ENCODE measurements around the gene GALNT14. TPM values are rescaled to one million over a fixed set of nuclear protein-coding genes. Genes with fewer than 3 reads are reported as not detected.

GALNT14 gene
- total RNA-seq, 1 donor from 2014 or later = 1.7 TPM

DNA sequence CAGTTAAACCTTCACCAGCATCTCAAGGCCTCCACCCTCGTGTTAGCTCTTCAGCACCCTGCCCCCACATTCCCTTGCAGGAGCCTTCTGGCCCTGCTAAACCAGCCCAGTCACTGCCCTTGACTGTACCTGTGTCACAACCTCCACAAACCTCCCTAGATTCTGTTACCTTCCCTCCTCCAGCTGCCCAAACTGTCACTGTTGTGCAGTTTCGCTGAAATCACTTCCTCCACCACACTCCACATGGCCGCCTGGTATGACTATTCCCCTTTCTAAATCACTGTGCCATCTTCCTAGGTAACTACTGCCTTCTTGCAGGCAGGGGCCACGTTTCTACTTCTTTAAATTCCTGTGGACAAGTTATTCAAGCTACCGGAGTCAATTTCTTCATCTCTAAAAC is 160.2 kb downstream of the GALNT14 start:
- Histone ChIP-seq H3K9me3 (no peaks in the 10 kb centered on the region), H3K36me3 (no peaks in the 10 kb centered on the region), H3K4me3 (no peak overlapping the region), H3K27ac (no peak overlapping the region), H3K27me3 (no peaks in the 10 kb centered on the region), H3K4me1 (peaks cover 6% of the 10 kb centered on the region)
- TF ChIP-seq POLR2A (IDR thresholded peaks at IDR 0.05) (no peak), POLR2AphosphoS5 (IDR thresholded peaks at IDR 0.05; ENCODE audit: insufficient read depth in 1 of 2, low read depth in 1 of 2) (no peak)
- TF ChIP-seq, protein P1, sequence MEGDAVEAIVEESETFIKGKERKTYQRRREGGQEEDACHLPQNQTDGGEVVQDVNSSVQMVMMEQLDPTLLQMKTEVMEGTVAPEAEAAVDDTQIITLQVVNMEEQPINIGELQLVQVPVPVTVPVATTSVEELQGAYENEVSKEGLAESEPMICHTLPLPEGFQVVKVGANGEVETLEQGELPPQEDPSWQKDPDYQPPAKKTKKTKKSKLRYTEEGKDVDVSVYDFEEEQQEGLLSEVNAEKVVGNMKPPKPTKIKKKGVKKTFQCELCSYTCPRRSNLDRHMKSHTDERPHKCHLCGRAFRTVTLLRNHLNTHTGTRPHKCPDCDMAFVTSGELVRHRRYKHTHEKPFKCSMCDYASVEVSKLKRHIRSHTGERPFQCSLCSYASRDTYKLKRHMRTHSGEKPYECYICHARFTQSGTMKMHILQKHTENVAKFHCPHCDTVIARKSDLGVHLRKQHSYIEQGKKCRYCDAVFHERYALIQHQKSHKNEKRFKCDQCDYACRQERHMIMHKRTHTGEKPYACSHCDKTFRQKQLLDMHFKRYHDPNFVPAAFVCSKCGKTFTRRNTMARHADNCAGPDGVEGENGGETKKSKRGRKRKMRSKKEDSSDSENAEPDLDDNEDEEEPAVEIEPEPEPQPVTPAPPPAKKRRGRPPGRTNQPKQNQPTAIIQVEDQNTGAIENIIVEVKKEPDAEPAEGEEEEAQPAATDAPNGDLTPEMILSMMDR (IDR thresholded peaks at IDR 0.05) = no peak
- DNase-seq (ENCODE audit: extremely low spot score in 2 of 2) = no peak
- intact Hi-C loops (cut with DNase I) = no loop called here

DNA sequence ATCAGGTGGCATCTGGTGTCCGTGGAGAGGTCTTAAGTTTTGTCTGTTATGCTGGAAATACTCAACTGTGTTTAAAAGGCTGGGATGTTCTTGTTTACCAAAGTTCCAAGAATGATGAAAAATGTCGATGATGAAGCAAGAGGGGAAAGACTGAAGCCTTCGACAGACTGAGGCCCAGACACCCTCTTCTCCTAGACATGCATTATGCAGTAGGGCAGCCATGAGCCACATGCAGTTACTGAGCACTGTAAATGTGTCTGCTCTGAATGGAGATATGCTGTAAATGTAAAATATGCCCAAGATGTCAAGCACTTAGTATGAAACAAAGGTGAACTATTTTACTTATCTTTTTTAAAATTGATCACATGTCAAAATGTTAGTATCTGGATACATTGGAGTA is 163.1 kb downstream of the GALNT14 start:
- no peak for DNase-seq (ENCODE audit: extremely low spot score in 2 of 2)
- no peak overlapping the region for H3K4me3 ChIP-seq
- H3K36me3 ChIP-seq = no peaks in the 10 kb centered on the region
- no peaks in the 10 kb centered on the region for H3K27me3 ChIP-seq
- no peaks in the 10 kb centered on the region for H3K9me3 ChIP-seq
- intact Hi-C loops (cut with DNase I) = no loop called here
- TF ChIP-seq POLR2AphosphoS5 (IDR thresholded peaks at IDR 0.05; ENCODE audit: insufficient read depth in 1 of 2, low read depth in 1 of 2) (no peak), POLR2A (IDR thresholded peaks at IDR 0.05) (no peak)
- TF ChIP-seq, protein P1 (IDR thresholded peaks at IDR 0.05) = no peak
- no peaks in the 10 kb centered on the region for H3K4me1 ChIP-seq
- H3K27ac ChIP-seq = no peak overlapping the region

DNA sequence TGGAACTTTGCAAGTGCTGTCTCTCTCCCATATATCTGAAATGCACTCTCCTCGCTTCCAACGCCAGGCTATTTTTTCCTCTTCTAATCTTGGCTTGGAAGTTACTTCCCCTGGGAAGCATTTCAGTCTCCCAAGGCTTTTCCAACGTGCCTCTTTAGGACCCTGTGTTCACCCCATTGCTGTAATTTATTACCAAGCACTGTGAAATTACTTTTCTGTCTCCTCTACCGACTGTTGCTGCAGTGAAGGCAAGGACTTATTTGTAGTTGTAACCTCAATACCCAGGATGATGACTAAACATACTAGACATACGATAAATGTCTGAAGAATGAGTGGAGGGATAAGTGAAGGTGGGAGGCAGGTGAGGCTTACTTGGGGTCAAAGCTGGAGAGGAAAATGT is 163.7 kb downstream of the GALNT14 start:
- DNase-seq (ENCODE audit: extremely low spot score in 2 of 2) = no peak
- no peaks in the 10 kb centered on the region for H3K9me3 ChIP-seq
- TF ChIP-seq POLR2AphosphoS5 (IDR thresholded peaks at IDR 0.05; ENCODE audit: insufficient read depth in 1 of 2, low read depth in 1 of 2) = no peak
- no peak for TF ChIP-seq POLR2A (IDR thresholded peaks at IDR 0.05)

DNA sequence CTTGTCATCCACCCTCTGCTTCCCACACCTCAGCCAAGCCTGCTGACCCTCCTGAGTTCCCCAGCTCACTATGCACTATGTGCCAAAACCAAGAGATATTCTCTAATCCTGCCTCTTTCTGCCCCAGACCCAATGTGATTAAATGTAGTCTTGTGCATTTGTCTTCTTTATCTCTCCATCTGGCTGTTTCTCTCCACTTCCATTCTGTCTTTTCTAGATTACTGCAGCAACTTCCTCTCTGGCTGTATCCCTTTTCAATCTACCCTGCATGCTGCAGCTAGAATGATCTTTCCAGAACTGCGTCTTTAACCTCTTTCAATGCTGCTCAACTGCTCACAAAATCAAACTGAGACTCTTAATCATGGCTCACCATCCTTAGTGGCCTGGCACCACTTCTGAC is 164.1 kb downstream of the GALNT14 start:
- Histone ChIP-seq H3K27ac (no peak overlapping the region), H3K27me3 (no peaks in the 10 kb centered on the region), H3K36me3 (no peaks in the 10 kb centered on the region), H3K4me3 (no peak overlapping the region), H3K9me3 (no peaks in the 10 kb centered on the region), H3K4me1 (no peaks in the 10 kb centered on the region)
- TF ChIP-seq POLR2A (IDR thresholded peaks at IDR 0.05) = no peak
- DNase-seq (ENCODE audit: extremely low spot score in 2 of 2) = no peak
- intact Hi-C loops (cut with DNase I) = no loop called here

More for the DNA sequence above, 163.7 kb downstream of the GALNT14 start:
- H3K4me1 ChIP-seq = no peaks in the 10 kb centered on the region
- no peak overlapping the region for H3K27ac ChIP-seq
- intact Hi-C loops (cut with DNase I) = no loop called here
- H3K27me3 ChIP-seq = no peaks in the 10 kb centered on the region
- H3K4me3 ChIP-seq = no peak overlapping the region
- H3K36me3 ChIP-seq = no peaks in the 10 kb centered on the region

DNA sequence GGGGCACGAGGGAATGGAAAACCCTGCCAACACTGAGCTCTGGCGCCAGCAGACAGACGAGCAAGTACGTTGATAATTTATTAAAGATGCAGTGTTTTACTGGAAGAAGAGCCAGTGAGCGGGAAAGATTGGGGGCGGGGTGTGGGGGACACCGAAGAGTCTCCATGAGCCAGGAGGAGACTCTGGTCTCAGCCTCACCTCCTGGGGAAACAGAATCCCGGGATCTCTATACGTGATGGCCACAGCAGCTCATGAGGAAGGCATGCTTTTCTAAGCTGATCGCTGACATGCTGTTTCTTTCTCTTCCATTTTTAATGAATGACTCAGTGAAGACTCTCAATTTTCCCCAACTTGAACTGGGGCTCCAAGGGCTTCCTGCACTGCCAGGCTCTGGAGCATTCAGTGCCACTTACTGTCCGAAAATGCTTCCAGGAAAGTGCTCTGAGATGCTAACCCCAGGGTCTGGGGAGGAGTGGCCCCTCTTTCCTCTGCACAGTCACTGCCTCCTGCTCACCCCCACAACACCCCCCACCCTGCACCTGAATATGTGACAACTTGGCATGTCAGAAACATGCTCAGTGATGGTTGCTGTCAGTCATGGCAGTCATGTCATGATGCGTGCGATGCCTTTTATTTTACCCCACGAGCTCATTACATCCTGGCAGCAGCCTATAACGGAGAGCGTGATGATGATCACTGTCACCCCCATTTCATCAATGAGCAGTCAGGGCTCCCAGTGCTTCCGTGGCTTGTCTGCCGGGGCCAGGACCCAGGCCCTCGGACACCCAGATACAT is 166.8 kb downstream of the GALNT14 start:
- H3K36me3 ChIP-seq = no peaks in the 10 kb centered on the region
- H3K27me3 ChIP-seq = no peaks in the 10 kb centered on the region
- no peak overlapping the region for H3K27ac ChIP-seq
- no peak overlapping the region for H3K4me3 ChIP-seq
- H3K4me1 ChIP-seq = no peaks in the 10 kb centered on the region
- TF ChIP-seq, protein P1 (IDR thresholded peaks at IDR 0.05) = no peak
- TF ChIP-seq POLR2A (IDR thresholded peaks at IDR 0.05) (no peak), POLR2AphosphoS5 (IDR thresholded peaks at IDR 0.05; ENCODE audit: insufficient read depth in 1 of 2, low read depth in 1 of 2) (no peak)
- no peak for DNase-seq (ENCODE audit: extremely low spot score in 2 of 2)
- H3K9me3 ChIP-seq = no peaks in the 10 kb centered on the region
- intact Hi-C loops (cut with DNase I) = no loop called here

DNA sequence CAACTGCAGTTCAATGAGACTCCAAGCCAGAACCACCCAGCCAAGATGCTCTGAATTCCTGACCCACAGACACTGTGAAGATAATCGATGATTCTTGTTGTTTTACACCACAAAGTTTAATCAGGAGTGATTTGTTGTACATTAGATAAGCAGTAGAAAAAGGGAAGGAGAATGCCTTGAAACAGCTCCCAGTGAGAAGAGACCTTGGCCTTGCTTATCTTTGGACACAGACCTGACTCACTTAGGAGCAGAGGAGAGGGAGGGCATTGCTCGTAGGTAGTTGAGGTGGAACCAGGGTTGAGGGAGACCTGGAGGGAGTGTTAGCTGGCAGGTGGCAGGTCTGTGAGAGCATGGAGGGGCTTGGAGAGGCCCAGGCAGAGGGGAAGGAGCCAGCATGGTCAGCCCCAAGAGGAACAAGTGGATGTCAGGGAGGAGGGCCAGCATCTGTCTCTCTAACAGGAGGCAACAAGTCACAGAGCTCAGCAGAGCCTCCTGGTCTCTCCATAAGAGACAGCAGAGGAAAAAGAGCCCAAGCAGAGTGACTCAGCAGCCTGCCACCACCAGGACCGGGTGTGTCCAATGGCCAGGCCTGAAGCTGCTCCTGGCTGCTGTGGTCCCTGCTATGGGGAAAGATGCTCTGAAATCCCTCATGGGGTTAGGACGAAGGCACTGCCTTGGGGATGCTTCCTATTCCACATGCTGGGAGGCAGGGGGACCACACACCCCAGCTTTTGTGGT is 169.4 kb downstream of the GALNT14 start:
- Histone ChIP-seq H3K4me3 (no peak overlapping the region), H3K4me1 (no peaks in the 10 kb centered on the region), H3K9me3 (no peaks in the 10 kb centered on the region), H3K36me3 (no peaks in the 10 kb centered on the region), H3K27ac (no peak overlapping the region), H3K27me3 (no peaks in the 10 kb centered on the region)
- TF ChIP-seq POLR2AphosphoS5 (IDR thresholded peaks at IDR 0.05; ENCODE audit: insufficient read depth in 1 of 2, low read depth in 1 of 2) (no peak), POLR2A (IDR thresholded peaks at IDR 0.05) (no peak)
- TF ChIP-seq, protein P1 (IDR thresholded peaks at IDR 0.05) = no peak
- intact Hi-C loops (cut with DNase I) = no loop called here
- DNase-seq (ENCODE audit: extremely low spot score in 2 of 2) = no peak

All from vagina (tissue), 2 donors.